MM.1S (cell line): ENCODE data around the gene HAND2.

ENCODE experiments used
- DNase-seq: peaks from one replicate; pipeline ENCODE4 v3.0.0-alpha.2; 2015
- H2AFZ ChIP-seq: fragments of 300-600 bp; sonication (generic); 2 replicates; pipeline ENCODE4 v1.6.0; 2016; ENCODE audit warnings: antibody characterized with exemption, low read length
- H3F3A ChIP-seq: fragments of 300-600 bp; sonication (generic); 2 replicates; pipeline ENCODE4 v1.6.1; 2016; ENCODE audit warnings: mild to moderate bottlenecking, antibody characterized with exemption, low read length, moderate library complexity, mixed read lengths; ENCODE audit not compliant: insufficient read depth
- H3K27ac ChIP-seq: fragments of 300-600 bp; sonication (generic); 2 replicates; pipeline ENCODE4 v1.5.1; 2016; ENCODE audit warnings: mild to moderate bottlenecking, low read length
- H3K27me3 ChIP-seq: fragments of 300-600 bp; sonication (generic); replicated peaks from 2 replicates; pipeline ENCODE4 v1.6.0; 2016; ENCODE audit warnings: low read length; ENCODE audit not compliant: insufficient read depth
- H3K36me3 ChIP-seq: fragments of 300-600 bp; sonication (generic); replicated peaks from 2 replicates; pipeline ENCODE4 v1.6.1; 2016; ENCODE audit warnings: mild to moderate bottlenecking, low read length, mixed read lengths; ENCODE audit not compliant: insufficient read depth
- H3K4me1 ChIP-seq: fragments of 300-600 bp; sonication (generic); 2 replicates; pipeline ENCODE4 v1.6.1; 2016; ENCODE audit warnings: low read length, mixed read lengths
- H3K4me2 ChIP-seq: fragments of 300-600 bp; sonication (generic); 2 replicates; pipeline ENCODE4 v1.6.0; 2016; ENCODE audit warnings: low read depth, low read length
- H3K4me3 ChIP-seq: fragments of 300-600 bp; sonication (generic); 2 replicates; pipeline ENCODE4 v1.5.1; 2016; ENCODE audit warnings: low read length, mixed read lengths
- H3K79me2 ChIP-seq: fragments of 300-600 bp; sonication (generic); 2 replicates; pipeline ENCODE4 v1.6.1; 2016; ENCODE audit warnings: mixed run types, low read length, mixed read lengths
- H3K9ac ChIP-seq: fragments of 300-600 bp; sonication (generic); 2 replicates; pipeline ENCODE4 v1.6.1; 2016; ENCODE audit warnings: low read length, mixed read lengths
- H3K9me2 ChIP-seq: fragments of 300-600 bp; sonication (generic); replicated peaks from 2 replicates; pipeline ENCODE4 v1.6.1; 2016; ENCODE audit warnings: mild to moderate bottlenecking, low read length, mixed read lengths; ENCODE audit not compliant: insufficient read depth
- H3K9me3 ChIP-seq: fragments of 300-600 bp; sonication (generic); replicated peaks from 2 replicates; pipeline ENCODE4 v1.6.1; 2016; ENCODE audit warnings: mild to moderate bottlenecking, low read length, mixed read lengths; ENCODE audit not compliant: insufficient read depth
- H4K20me1 ChIP-seq: fragments of 300-600 bp; sonication (generic); 2 replicates; pipeline ENCODE4 v1.6.1; 2016; ENCODE audit warnings: mild to moderate bottlenecking, low read length, moderate library complexity, mixed read lengths; ENCODE audit not compliant: insufficient read depth
- EZH2 ChIP-seq: fragments of 300-600 bp; sonication (generic); optimal IDR thresholded peaks from 2 replicates; pipeline ENCODE3; 2017; ENCODE audit warnings: low read depth, mild to moderate bottlenecking, antibody characterized with exemption, low read length, mixed read lengths
- EZH2phosphoT487 ChIP-seq: fragments of 300-600 bp; sonication (generic); IDR thresholded peaks from 2 replicates; pipeline ENCODE4 v1.6.1; 2018; ENCODE audit warnings: antibody characterized with exemption, low read length
- TF ChIP-seq, protein P1 (sequence below): fragments of 300-600 bp; sonication (generic); IDR thresholded peaks from 2 replicates; pipeline ENCODE4 v1.5.1; 2016; ENCODE audit warnings: antibody characterized with exemption, low read length, mixed read lengths

Gene HAND2

DNA sequence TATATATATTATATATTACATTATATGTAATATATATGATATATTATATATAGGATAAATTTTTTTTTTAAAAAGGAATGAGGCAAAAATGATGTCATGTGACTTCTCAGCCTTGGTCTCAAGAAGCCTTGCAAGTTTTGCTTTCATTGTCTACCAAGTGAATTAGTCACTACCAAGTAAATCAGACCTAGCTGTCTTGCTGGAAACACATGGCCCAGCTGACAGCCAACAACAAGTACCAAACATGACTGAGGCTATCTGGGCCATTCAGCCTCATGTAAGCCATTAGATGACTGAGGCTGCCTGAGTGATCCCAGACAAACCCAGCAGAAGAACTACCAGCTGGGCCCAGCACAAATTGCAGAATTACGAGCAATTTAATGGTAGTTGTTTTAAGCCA lies 44.9 kb downstream of the HAND2 start:
- no peak overlapping the region for H3K27ac ChIP-seq
- H3K79me2 ChIP-seq: no peaks in the 10 kb centered on the region
- no peaks in the 10 kb centered on the region for H4K20me1 ChIP-seq
- no peaks in the 10 kb centered on the region for H3F3A ChIP-seq
- no peak overlapping the region for H3K9ac ChIP-seq
- 0 out of 2 replicates have a peak, but pooled peaks cover 4% of the 10 kb centered on the region for H3K9me3 ChIP-seq
- DNase-seq: no peak
- no peaks in the 10 kb centered on the region for H3K4me1 ChIP-seq
- no peak for TF ChIP-seq EZH2phosphoT487
- TF ChIP-seq, protein P1, sequence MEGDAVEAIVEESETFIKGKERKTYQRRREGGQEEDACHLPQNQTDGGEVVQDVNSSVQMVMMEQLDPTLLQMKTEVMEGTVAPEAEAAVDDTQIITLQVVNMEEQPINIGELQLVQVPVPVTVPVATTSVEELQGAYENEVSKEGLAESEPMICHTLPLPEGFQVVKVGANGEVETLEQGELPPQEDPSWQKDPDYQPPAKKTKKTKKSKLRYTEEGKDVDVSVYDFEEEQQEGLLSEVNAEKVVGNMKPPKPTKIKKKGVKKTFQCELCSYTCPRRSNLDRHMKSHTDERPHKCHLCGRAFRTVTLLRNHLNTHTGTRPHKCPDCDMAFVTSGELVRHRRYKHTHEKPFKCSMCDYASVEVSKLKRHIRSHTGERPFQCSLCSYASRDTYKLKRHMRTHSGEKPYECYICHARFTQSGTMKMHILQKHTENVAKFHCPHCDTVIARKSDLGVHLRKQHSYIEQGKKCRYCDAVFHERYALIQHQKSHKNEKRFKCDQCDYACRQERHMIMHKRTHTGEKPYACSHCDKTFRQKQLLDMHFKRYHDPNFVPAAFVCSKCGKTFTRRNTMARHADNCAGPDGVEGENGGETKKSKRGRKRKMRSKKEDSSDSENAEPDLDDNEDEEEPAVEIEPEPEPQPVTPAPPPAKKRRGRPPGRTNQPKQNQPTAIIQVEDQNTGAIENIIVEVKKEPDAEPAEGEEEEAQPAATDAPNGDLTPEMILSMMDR: no peak
- TF ChIP-seq EZH2: no peak
- no peaks in the 10 kb centered on the region for H3K36me3 ChIP-seq
- no peak overlapping the region for H3K4me2 ChIP-seq
- no peak overlapping the region for H2AFZ ChIP-seq
- no peaks in the 10 kb centered on the region for H3K9me2 ChIP-seq
- no peak overlapping the region for H3K4me3 ChIP-seq
- H3K27me3 ChIP-seq: no peaks in the 10 kb centered on the region

DNA sequence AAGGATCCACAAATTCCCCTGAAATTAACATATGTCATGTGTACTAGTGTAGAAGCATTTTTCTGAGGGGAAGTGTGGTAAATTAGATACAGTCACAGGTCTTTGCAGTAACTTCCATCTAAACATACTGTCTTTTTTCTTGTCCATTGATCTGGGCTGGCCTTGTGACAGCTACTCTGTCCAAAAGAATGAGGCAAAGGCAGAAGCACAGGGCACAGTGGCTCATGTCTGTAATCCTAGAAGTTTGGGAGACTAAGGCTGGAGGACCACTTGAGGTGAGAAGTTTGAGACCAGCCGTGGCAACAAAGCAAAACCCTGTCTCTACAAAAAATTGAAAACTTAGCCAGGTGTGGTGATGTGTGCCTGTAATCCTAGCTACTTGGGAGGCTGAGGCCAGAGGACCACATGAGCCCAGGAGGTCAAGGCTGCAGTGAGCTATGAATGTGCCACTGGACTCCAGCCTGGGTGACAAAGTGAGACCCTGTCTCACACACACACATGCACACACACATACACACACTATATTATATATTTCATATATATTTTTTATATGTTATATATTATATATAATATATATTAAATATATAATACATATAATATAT lies 47.6 kb downstream of the HAND2 start:
- H2AFZ ChIP-seq: no peak overlapping the region
- no peak for TF ChIP-seq EZH2
- TF ChIP-seq, protein P1: no peak
- TF ChIP-seq EZH2phosphoT487: no peak
- H3K79me2 ChIP-seq: no peaks in the 10 kb centered on the region
- H3K9me3 ChIP-seq: 0 out of 2 replicates have a peak, but pooled peaks cover 4% of the 10 kb centered on the region
- H4K20me1 ChIP-seq: no peaks in the 10 kb centered on the region
- no peaks in the 10 kb centered on the region for H3K9me2 ChIP-seq
- H3K9ac ChIP-seq: no peak overlapping the region
- H3K4me2 ChIP-seq: no peak overlapping the region
- no peaks in the 10 kb centered on the region for H3K4me1 ChIP-seq
- no peak for DNase-seq
- H3K27ac ChIP-seq: no peak overlapping the region
- no peaks in the 10 kb centered on the region for H3F3A ChIP-seq
- H3K4me3 ChIP-seq: no peak overlapping the region
- H3K36me3 ChIP-seq: no peaks in the 10 kb centered on the region
- H3K27me3 ChIP-seq: no peaks in the 10 kb centered on the region

DNA sequence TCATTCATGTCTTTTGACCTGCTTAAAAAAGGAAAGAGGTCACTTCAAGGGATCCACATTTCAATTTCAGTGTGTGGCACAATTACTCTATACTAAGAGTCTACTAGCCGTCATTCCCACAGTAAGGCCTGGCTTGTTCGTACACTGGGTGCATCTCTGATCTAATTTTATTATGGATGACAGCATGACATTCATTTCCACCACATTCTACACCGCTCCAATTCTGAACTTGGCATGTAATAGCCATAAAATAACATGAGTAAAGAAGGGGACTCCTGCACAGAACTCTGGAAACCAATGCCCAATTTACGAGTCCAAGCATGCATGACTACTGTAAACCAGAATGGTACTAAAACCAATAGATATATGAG lies 51.1 kb downstream of the HAND2 start:
- H2AFZ ChIP-seq: no peak overlapping the region
- no peak for DNase-seq
- H3K4me1 ChIP-seq: no peaks in the 10 kb centered on the region
- H3K9ac ChIP-seq: no peak overlapping the region
- no peaks in the 10 kb centered on the region for H3F3A ChIP-seq
- no peak overlapping the region for H3K27ac ChIP-seq
- no peaks in the 10 kb centered on the region for H3K79me2 ChIP-seq
- no peaks in the 10 kb centered on the region for H3K27me3 ChIP-seq
- 0 out of 2 replicates have a peak, but pooled peaks cover 4% of the 10 kb centered on the region for H3K9me3 ChIP-seq
- H3K9me2 ChIP-seq: no peaks in the 10 kb centered on the region
- H3K36me3 ChIP-seq: no peaks in the 10 kb centered on the region
- TF ChIP-seq EZH2phosphoT487 (no peak), EZH2 (no peak)
- TF ChIP-seq, protein P1: no peak
- no peak overlapping the region for H3K4me3 ChIP-seq
- no peak overlapping the region for H3K4me2 ChIP-seq
- no peaks in the 10 kb centered on the region for H4K20me1 ChIP-seq
